Measurements from ENCODE around the gene KRT86.

DNA sequence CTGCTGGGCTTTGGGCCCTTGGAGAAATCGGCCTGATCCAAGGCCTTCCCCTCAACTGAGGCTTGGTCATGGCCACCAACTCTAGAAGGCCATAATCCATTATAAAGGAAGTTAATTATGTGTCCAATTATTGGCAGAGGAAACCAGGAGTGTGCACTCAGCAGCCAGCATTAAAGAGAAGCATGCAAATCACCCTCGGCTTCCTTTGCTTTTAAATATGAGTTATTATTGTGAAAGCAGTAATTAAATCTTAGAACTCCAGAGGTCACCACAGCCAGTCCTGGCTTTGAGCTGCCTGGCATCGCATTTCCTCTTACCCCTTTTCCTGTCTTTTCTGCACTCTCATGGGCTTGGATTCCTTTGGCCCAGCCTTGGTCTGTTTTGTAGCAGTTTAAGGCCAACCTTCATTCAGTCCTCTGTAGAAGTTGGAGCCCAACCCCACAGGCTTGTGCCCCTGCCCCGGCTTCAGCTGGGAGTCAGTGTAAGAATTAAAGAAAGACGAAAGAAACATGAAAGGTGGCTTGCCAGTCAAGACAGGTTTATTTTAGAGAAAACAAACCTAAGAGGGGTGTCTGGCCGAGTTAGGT is 14.7 kb upstream of the KRT86 start:
- TF ChIP-seq CTCF (IDR thresholded peaks at IDR 0.05) (no peak), EP300 (IDR thresholded peaks at IDR 0.05; ENCODE audit: low read depth) (no peak), POLR2AphosphoS5 (IDR thresholded peaks at IDR 0.05) (no peak)

Measured in transverse colon (tissue), 4 donors.